H9 (cell line): Measurements from ENCODE around the gene ZNF705A. TPM values are rescaled to one million over a fixed set of nuclear protein-coding genes. Genes with fewer than 3 reads are reported as not detected.
"Not testable (repeated sequence)": the region's sequence is repeated elsewhere in the genome, so short reads cannot be mapped to it uniquely, and the experiment has no call there.

Experiments used
- DNase-seq: peaks from one replicate; pipeline ENCODE4 v3.0.0-alpha.2; 2017
- H2AFZ ChIP-seq: one replicate; pipeline ENCODE4 v1.6.1; 2013; ENCODE audit warnings: mild to moderate bottlenecking, low read length, control low read depth, moderate library complexity
- H2AK5ac ChIP-seq: 2 replicates; pipeline ENCODE4 v1.6.1; 2013; ENCODE audit warnings: low read length, control low read depth, mixed read lengths; ENCODE audit not compliant: insufficient read length
- H2BK120ac ChIP-seq: one replicate; pipeline ENCODE4 v1.6.1; 2013; ENCODE audit warnings: low read depth, mild to moderate bottlenecking, low read length, control low read depth, inconsistent platforms; ENCODE audit not compliant: poor library complexity, severe bottlenecking
- H2BK12ac ChIP-seq: 2 replicates; pipeline ENCODE4 v1.6.1; 2013; ENCODE audit warnings: low read length, control low read depth, mixed read lengths, low read depth; ENCODE audit not compliant: insufficient read length
- H2BK15ac ChIP-seq: 2 replicates; pipeline ENCODE4 v1.6.1; 2013; ENCODE audit warnings: low read depth, low read length, control low read depth
- H2BK20ac ChIP-seq: one replicate; pipeline ENCODE4 v1.6.1; 2013; ENCODE audit warnings: low read depth, mild to moderate bottlenecking, low read length, control low read depth, inconsistent platforms; ENCODE audit not compliant: poor library complexity, severe bottlenecking
- H2BK5ac ChIP-seq: 2 replicates; pipeline ENCODE4 v1.6.1; 2013; ENCODE audit warnings: low read length, control low read depth, mixed read lengths; ENCODE audit not compliant: insufficient read length
- H3K14ac ChIP-seq: 2 replicates; pipeline ENCODE4 v1.6.1; 2013; ENCODE audit warnings: low read length, control low read depth; ENCODE audit not compliant: insufficient read depth
- H3K18ac ChIP-seq: 2 replicates; pipeline ENCODE4 v1.6.1; 2013; ENCODE audit warnings: low read depth, mild to moderate bottlenecking, mixed read lengths, low read length, control low read depth; ENCODE audit not compliant: insufficient read length
- H3K23ac ChIP-seq: 2 replicates; pipeline ENCODE4 v1.6.1; 2013; ENCODE audit warnings: low read length, control low read depth, mixed read lengths, low read depth; ENCODE audit not compliant: insufficient read length
- H3K23me2 ChIP-seq: 2 replicates; pipeline ENCODE4 v1.6.1; 2013; ENCODE audit warnings: low read depth, mild to moderate bottlenecking, mixed read lengths, low read length, control low read depth; ENCODE audit not compliant: insufficient read length, poor library complexity, severe bottlenecking
- H3K27ac ChIP-seq: 2 replicates; pipeline ENCODE4 v1.5.1; 2013; ENCODE audit warnings: low read length, control low read depth, mixed read lengths, low read depth; ENCODE audit not compliant: insufficient read length
- H3K27me3 ChIP-seq: 2 replicates; pipeline ENCODE4 v1.6.1; 2013; ENCODE audit warnings: low read length, control low read depth, inconsistent platforms; ENCODE audit not compliant: insufficient read depth
- H3K4ac ChIP-seq: 2 replicates; pipeline ENCODE4 v1.6.1; 2013; ENCODE audit warnings: low read depth, mild to moderate bottlenecking, control low read depth, inconsistent platforms, low read length, moderate library complexity
- H3K4me1 ChIP-seq: 2 replicates; pipeline ENCODE4 v1.6.1; 2013; ENCODE audit warnings: low read length, control low read depth, inconsistent platforms; ENCODE audit not compliant: insufficient read depth
- H3K4me2 ChIP-seq: 2 replicates; pipeline ENCODE4 v1.6.1; 2013; ENCODE audit warnings: low read length, control low read depth, mixed read lengths; ENCODE audit not compliant: insufficient read length, insufficient read depth
- H3K56ac ChIP-seq: 2 replicates; pipeline ENCODE4 v1.6.1; 2013; ENCODE audit warnings: low read depth, mild to moderate bottlenecking, mixed read lengths, low read length, control low read depth; ENCODE audit not compliant: insufficient read length
- H3K79me1 ChIP-seq: 2 replicates; pipeline ENCODE4 v1.6.1; 2013; ENCODE audit warnings: low read depth, mild to moderate bottlenecking, moderate library complexity, low read length, control low read depth, inconsistent platforms; ENCODE audit not compliant: insufficient read depth, poor library complexity, severe bottlenecking
- H3K79me2 ChIP-seq: 2 replicates; pipeline ENCODE4 v1.6.1; 2013; ENCODE audit warnings: low read length, control low read depth, inconsistent platforms; ENCODE audit not compliant: insufficient read depth
- H3K9ac ChIP-seq: 2 replicates; pipeline ENCODE4 v1.6.1; 2013; ENCODE audit warnings: low read length, control low read depth, mixed read lengths; ENCODE audit not compliant: insufficient read length; ENCODE audit errors: extremely low read depth
- H3K9me3 ChIP-seq: one replicate; pipeline ENCODE4 v1.6.1; 2013; ENCODE audit warnings: low read depth, low read length, inconsistent platforms; ENCODE audit not compliant: control insufficient read depth
- H3T11ph ChIP-seq: one replicate; pipeline ENCODE4 v1.6.1; 2013; ENCODE audit warnings: mild to moderate bottlenecking, low read length, control low read depth, inconsistent platforms
- H4K20me1 ChIP-seq: one replicate; pipeline ENCODE4 v1.6.1; 2013; ENCODE audit not compliant: control insufficient read depth, insufficient read length, insufficient read depth
- H4K5ac ChIP-seq: 2 replicates; pipeline ENCODE4 v1.6.1; 2013; ENCODE audit warnings: low read depth, mild to moderate bottlenecking, mixed read lengths, low read length, control low read depth; ENCODE audit not compliant: insufficient read length
- H4K8ac ChIP-seq: replicated peaks from 2 replicates; pipeline ENCODE4 v1.6.1; 2013; ENCODE audit warnings: low read length, control low read depth, mixed read lengths, low read depth; ENCODE audit not compliant: insufficient read length
- H4K91ac ChIP-seq: 2 replicates; pipeline ENCODE4 v1.6.1; 2013; ENCODE audit warnings: low read depth, mild to moderate bottlenecking, moderate library complexity, mixed read lengths, low read length, control low read depth; ENCODE audit not compliant: insufficient read length
- H3K27ac Mint-ChIP-seq, 3 experiments: 2 replicates in 2 of 3; 3 replicates in 1 of 3; pipeline ENCODE4 v1.8.0; 2020 to 2021; ENCODE audit warnings: mixed read lengths in 3 of 3, mild to moderate bottlenecking in 1 of 3, moderate library complexity in 1 of 3
- H3K27me3 Mint-ChIP-seq: 2 replicates; pipeline ENCODE4 v1.8.0; 2021; ENCODE audit warnings: low read depth, mild to moderate bottlenecking, moderate library complexity, mixed read lengths
- H3K36me3 Mint-ChIP-seq, 3 experiments: 2 replicates in 2 of 3; 3 replicates in 1 of 3; pipeline ENCODE4 v1.8.0; 2020 to 2021; ENCODE audit warnings: low read depth in 3 of 3, mixed read lengths in 3 of 3; ENCODE audit not compliant: insufficient read depth in 1 of 3
- H3K4me1 Mint-ChIP-seq, 2 experiments: 2 replicates each; pipeline ENCODE4 v1.8.0; 2020; ENCODE audit warnings: mixed read lengths in 2 of 2
- H3K4me3 Mint-ChIP-seq, 2 experiments: 2 replicates in 1 of 2; 3 replicates in 1 of 2; pipeline ENCODE4 v1.8.0; 2020 to 2021; ENCODE audit warnings: mild to moderate bottlenecking in 2 of 2, mixed read lengths in 2 of 2, moderate library complexity in 1 of 2
- H3K9me3 Mint-ChIP-seq, 2 experiments: 2 replicates in 1 of 2; 3 replicates in 1 of 2; pipeline ENCODE4 v1.8.0; 2020; ENCODE audit warnings: mild to moderate bottlenecking in 2 of 2, mixed read lengths in 2 of 2, moderate library complexity in 1 of 2
- WGBS: extraction: QIAGEN DNeasy Blood & Tissue Kit; methylation state at CpG from one replicate; pipeline ENCODE4 v1.1.7; 2013; ENCODE audit warnings: missing lambda C conversion rate, low lambda C conversion rate, mixed read lengths; ENCODE audit not compliant: insufficient read length; ENCODE audit errors: extremely low coverage; 5-methylcytosine and 5-hydroxymethylcytosine counted together
- total RNA-seq: library from RNA; stranded (reverse); gene quantifications from 2 replicates; pipeline ENCODE4 v1.2.1, GENCODE V29; 2021

The ZNF705A gene
- total RNA-seq, 1 experiment from 2014 or later, result not detected

DNA sequence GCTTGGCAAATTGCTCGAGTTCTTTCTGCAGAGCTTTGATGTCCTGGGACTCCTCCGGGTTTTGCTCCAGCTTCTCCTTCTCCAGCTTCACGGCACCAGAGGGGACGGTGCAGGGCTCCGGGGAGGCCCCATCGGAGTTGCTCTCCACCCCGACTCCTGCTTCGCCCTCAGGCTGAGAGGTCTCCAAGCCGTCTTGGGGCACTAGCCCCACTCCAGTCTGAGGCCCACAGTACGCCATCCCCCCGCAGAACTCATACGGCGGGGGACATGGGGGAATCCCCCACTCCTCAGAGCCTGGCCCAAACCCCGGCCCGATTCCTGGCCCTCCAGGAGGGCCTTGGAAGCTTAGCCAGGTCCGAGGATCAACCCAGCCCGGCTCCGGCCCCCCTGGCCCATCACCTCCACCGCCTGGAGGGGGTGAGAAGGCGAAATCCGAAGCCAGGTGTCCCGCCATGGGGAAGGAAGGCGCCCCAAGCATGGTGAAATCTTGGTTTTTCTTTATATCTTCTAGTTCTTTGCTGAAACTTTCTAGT is 22.4 kb upstream of the ZNF705A start:
- not testable (repeated sequence) for H3K79me1 ChIP-seq, H3K4ac ChIP-seq, H3K9me3 ChIP-seq, H4K20me1 ChIP-seq, H3K14ac ChIP-seq, H2BK20ac ChIP-seq, H3K56ac ChIP-seq, H4K5ac ChIP-seq, H3K23ac ChIP-seq, H3T11ph ChIP-seq, H3K23me2 ChIP-seq, H3K36me3 Mint-ChIP-seq, H4K91ac ChIP-seq, H2BK12ac ChIP-seq, H3K9ac ChIP-seq, H2BK15ac ChIP-seq, H4K8ac ChIP-seq, H3K4me2 ChIP-seq, H3K27ac Mint-ChIP-seq, H3K79me2 ChIP-seq, H2AK5ac ChIP-seq, H3K4me1 ChIP-seq, H3K4me3 Mint-ChIP-seq, H3K27ac ChIP-seq, H3K4me1 Mint-ChIP-seq, H2BK5ac ChIP-seq, H3K27me3 Mint-ChIP-seq, H3K9me3 Mint-ChIP-seq, H3K27me3 ChIP-seq, H2BK120ac ChIP-seq, H2AFZ ChIP-seq, DNase-seq, H3K18ac ChIP-seq
- WGBS, result no CpG with 5 or more reads among the region's 23 CpGs

DNA sequence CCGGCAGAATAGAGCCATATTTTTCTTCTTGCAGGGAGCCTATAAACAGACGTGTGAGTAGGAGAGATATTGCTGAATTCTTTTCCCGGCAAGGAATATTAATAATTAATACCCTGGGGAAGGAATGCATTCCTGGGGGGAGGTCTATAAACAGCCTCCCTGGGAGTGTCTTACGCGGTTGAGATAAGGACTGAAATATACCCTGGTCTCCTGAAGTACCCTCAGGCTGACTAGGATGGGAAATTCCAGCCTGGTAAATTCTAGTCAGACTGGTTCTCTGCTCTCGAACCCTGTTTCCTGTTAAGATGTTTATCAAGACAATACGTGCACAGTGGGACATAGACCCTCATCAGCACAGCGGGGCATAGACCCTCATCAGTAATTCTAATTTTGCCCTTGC is 15.2 kb upstream of the ZNF705A start:
- H3K14ac ChIP-seq, H3K9ac ChIP-seq, H3K23me2 ChIP-seq, H3K4me3 Mint-ChIP-seq, H3K27ac ChIP-seq, H4K20me1 ChIP-seq, H3K56ac ChIP-seq, H2BK12ac ChIP-seq, H3K4ac ChIP-seq, H3K9me3 ChIP-seq, H2BK20ac ChIP-seq, H2AFZ ChIP-seq, H2BK5ac ChIP-seq, H4K91ac ChIP-seq, H4K5ac ChIP-seq, H3K18ac ChIP-seq, H3K23ac ChIP-seq, H3K27ac Mint-ChIP-seq, H4K8ac ChIP-seq, H3K79me2 ChIP-seq, H3T11ph ChIP-seq, H3K27me3 ChIP-seq, H2AK5ac ChIP-seq, H2BK120ac ChIP-seq, H3K4me2 ChIP-seq, H2BK15ac ChIP-seq, DNase-seq, H3K27me3 Mint-ChIP-seq, H3K79me1 ChIP-seq: not testable (repeated sequence)
- peaks cover 17 to 18% of the 10 kb centered on the region in 2 experiments for H3K4me1 Mint-ChIP-seq
- peaks cover 18 to 23% of the 10 kb centered on the region in 2 experiments for H3K9me3 Mint-ChIP-seq
- no CpG with 5 or more reads among the region's 8 CpGs for WGBS
- peaks cover 10% of the 10 kb centered on the region; the same call in 1 of the 2 replicates for H3K4me1 ChIP-seq
- H3K36me3 Mint-ChIP-seq, result peaks cover 17 to 24% (median 21%) of the 10 kb centered on the region in 3 experiments
